Activated CD8-positive, alpha-beta memory T cell treated with anti-CD3 and anti-CD28 coated beads, Interleukin-2, amount 50 U/mL, for 4 hours (primary cell): ENCODE results near the gene PTPRN2.

ENCODE experiments used
- DNase-seq: peaks from one replicate; pipeline ENCODE4 v3.0.0-alpha.2; 2020

PTPRN2 gene

GRCh38 chr7:157688533-157689268 lies 898.9 kb downstream of the PTPRN2 start:
- DNase-seq, result no peak

GRCh38 chr7:157687845-157688532 lies 899.6 kb downstream of the PTPRN2 start:
- DNase-seq, result no peak

DNA sequence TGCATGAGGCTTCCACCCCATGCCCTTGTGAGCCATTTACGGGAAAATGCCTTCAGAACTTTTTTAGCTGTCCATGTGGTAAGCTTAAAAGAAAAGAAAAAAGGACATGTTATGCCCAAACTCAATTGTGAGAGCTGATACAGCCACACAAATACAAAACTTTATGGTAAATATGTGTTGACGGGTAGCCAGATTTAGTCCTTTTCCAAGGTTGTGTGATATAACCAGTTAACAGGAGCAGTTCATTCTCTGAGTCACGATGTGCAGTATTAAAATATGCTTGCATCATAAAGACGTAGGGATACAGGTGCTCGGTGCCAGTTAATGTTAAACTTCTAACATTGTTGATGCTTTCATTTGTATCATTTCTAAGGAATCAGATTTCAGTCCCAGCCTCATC lies 900.5 kb downstream of the PTPRN2 start:
- no peak for DNase-seq

- no peak for DNase-seq
Observed at GRCh38 chr7:157686285-157686894, 901.2 kb downstream of the PTPRN2 start.

DNA sequence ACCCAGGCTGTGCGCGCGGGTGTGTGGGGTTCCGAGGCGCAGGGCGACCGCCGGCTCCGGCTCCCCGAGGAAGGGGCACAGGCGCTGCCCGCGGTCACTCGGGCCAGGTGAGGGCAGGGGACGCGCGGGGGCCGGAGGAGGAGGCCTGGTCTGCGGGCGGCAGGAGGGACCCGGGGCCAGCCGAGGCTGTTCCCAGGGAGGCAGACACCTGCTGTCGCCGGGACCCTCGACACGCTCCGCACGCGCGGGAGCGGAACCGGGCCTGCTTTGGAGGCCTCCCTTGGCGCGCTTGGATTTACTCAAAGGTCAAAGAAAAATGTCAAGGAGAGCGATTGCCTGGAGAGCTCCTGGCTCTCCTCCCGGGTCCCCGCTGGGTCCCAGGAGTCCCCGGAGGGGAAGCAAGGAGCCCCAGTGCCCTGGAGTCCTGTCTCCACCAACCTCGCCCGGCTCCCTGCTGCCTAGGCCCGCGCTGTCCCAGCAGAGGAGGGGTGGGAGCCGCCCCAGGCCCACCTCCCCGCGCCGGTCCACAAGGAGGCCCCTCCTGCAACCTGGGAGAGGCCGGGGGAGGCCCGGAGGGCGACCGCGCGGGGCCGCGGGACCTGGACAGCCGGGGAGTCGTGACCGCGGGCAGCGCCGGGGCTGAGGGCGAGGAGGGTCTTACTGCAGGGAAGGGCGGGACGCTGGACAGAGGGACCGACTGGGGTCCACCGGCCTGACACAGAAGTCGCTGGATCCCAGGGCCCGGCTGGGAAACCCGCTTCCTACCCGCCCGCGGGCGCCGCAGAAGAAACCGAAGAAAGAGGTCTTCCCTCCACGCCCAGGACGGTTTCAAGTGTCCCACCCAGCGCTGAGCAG lies 902.0 kb downstream of the PTPRN2 start:
- DNase-seq, result no peak

DNA sequence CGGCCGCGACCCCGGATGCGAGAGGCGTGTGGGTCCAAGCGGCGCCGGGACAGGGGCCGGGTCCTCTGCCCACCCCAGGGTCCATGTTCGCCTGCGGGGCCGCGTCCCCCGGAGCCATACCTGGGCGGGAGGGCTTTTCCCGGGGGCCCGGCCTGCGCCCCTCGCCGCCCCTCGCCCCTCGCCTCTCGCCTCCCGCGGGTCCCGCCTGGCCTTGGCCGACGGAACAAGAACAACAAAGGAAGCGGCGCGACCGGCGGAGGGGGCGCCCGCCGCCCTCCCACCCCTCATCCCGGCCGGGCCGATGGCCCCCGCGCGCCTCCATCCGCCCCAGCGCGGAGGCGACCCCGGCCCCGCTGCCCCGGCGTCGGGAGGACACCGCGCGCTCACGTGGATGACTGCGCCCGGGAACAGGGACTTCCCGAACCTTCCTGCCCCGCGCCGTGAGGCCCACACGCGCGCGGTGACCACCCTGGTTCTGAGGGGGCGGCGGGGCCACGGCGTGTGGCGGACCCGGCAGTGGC lies 902.7 kb downstream of the PTPRN2 start:
- no peak for DNase-seq

- DNase-seq, result no peak
Observed at GRCh38 chr7:157684157-157684908, 903.3 kb downstream of the PTPRN2 start.

GRCh38 chr7:157683747-157684156 lies 903.9 kb downstream of the PTPRN2 start:
- DNase-seq, result no peak

GRCh38 chr7:157682946-157683746 lies 904.5 kb downstream of the PTPRN2 start:
- no peak for DNase-seq

DNA sequence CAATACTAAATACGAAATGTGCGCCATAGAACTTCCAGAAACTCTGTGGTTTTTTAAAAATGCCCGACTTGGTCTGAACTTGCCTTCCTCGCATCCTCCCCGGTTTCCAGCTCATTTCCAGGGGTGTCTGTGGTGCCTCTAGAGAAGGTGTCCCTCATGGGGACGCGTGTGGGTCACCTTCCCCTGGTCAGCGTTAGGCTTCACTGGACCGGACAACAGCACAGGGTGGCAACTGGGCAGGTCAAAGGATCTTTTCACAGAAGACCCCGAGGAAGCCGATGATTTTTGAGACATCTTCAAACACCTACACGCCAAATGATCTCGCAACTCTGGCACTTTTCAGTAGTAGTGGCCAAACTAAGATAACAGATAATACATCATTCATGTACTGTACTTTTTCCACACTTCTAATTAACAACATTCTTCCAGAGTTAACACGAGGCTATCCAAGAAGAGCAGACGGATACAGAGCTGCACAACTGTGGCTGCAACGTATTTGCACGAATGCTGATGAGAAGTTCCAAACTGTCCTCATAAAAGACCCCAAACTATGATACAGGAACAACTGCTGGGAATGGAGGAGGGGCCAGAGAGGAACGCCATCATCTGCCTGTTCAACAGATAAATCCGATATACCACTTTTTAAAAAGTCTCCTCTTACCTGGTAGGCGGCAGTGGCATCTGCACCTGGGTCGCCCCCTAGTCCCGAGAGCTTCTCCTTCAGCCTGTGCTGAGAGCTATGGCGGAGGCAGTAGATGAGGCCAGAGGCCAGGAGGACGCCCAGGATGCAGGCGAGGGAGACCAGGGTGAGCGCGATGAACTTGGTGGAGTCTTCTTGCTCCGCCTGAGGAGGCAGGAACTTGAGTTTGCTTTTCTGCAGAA lies 905.3 kb downstream of the PTPRN2 start:
- no peak for DNase-seq

DNA sequence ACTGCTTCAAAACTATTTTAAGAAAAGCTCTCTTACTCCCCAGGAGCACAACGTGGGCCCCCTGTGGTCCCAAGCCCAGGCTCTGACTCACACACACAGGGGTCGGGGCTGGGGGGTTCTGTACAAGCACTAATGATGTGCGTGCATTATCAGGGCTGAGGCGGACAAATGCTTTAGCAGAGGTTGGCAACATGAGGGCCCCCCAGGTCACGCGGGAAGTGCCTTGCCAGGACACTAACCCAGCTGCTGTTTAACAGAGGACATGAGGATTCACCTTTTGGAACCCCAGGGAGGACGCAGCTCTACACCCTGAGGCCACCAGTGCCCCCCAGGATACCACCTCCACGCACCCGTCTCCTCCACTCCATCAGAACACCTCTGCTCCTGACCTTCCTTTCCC lies 908.0 kb downstream of the PTPRN2 start:
- DNase-seq, result no peak

DNA sequence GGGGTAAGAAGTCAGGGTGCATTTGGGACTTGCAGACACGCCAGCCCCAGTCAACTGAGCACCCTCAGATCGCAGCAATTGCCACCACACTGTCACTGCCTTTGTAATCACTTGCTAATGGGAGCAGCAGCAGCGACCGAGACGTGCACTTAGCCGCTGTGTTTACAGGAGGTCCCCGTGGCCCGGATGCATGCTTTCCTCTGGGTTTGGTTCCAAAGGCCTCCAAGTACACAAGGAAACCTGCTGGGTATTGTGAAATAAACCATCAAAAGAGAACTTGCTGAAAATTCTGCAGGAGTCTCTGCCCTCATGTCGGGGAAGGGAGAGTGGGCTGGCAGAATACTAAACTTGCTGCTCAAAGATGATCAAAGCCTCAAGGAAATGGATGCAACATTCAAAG lies 909.1 kb downstream of the PTPRN2 start:
- DNase-seq, result no peak

- DNase-seq, result no peak
Observed at GRCh38 chr7:157676456-157677255, 911.0 kb downstream of the PTPRN2 start.

DNA sequence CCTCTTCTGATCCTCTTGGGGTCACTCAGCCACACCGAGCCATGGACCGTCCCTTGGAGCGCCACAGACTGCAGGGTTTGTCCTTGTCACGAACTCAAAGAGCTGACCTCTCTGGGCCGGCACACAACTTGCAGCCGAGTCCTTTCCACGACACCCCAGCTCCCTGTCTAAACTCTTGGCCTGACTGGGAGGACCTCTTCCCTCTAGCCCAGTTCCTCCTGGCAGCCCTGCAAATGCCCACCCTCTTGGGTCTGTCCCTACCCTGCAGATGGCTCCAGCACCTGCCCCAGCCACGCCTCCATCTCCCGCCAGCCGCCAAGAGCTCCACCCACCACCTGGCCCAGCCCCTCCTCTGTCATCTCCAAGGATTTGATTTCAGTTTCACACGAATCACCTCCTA lies 911.6 kb downstream of the PTPRN2 start:
- no peak for DNase-seq

DNA sequence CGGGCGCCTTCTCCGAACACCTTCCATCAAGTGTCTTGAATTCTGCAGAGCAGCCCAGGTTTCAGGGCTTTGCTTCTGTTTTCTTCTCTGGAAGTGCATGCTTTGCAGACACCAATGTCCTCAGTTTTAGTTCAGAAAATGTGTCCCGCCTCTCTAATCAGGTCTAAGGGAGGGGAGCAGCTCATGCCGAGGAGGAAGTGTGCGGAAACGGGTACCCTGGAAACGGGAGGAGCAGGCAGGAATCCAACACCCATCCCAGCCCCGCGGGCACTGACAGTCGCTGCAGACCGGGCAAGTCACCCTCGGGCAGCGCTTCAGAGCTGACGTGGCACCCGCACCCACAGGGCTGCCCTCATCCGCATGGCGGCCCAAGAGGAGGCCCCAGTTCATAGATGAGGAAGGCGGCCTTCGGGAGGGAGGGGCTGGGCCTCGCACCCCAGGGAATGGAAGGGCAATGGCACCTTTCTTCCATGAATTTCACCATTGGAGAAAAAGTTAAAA lies 912.1 kb downstream of the PTPRN2 start:
- DNase-seq, result no peak

DNA sequence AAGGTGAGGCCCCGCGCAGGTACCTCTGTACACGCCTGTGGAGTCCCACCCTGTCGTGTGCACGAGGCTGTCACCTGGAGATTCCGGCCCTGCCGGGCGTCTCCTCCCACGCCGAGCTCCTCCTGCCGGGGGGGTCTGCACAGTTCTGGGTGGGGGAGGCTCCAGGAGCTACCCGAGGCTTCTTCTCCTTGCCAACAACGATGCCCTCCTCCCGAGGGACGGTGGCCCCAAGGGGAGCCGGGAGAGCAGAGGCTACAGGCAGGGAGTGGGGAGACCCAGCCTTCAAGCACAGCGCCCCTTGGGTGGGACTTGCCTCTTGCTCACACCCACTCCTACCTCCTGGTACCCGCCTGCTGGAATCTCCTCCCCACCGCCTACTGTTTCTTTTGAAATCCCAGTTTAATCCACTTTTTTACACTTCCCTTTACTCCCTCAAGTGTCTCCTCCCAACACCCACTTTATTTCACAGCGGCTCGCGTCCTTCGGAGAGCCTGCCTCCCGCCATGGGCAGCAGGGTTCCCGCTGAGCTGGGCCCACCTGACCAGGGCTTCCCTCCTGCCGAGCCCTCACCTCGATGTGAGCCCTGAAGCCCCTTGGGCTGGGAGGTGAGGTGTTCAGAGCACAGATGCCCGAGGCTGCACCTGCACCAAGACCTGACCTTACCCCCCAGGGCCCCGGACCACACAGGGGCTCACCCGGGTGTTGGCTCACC lies 912.8 kb downstream of the PTPRN2 start:
- DNase-seq, result no peak

DNA sequence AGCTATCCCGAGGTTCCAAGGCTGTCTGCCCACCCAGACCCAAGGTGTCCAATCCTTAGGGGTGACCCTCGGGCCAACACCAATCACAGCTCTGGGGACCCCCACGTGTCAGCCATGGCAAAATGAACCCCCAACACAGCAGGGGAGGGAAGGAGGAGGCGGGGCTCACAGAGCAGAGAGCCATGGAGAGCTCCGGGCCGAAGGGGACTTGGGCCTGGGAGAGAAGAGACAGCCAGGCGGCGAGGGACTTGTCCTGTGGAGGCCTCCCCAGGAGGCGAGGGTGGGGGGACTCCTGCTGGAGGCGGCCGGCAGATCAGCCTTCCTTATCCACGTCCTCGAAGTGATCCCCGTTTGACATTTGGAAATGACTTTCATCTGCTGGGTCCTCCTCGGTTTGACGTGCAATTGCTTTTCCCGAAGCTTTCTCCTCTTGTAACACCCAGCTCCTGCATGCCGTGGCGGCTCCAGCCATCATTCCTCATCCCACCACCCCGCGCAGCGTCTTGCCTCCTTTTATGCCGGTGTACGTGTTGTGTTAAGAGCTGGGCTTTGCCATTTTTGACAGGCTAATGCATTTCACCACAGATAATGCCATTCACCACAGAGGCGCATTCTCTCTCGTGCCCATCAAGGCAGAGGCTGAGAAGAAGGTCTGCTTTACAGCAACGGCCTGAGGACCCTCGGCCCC lies 913.5 kb downstream of the PTPRN2 start:
- no peak for DNase-seq

- no peak for DNase-seq
Observed at GRCh38 chr7:157673573-157673972, 914.0 kb downstream of the PTPRN2 start.
